Naive thymus-derived CD4-positive, alpha-beta T cell (primary cell): ENCODE data around the gene CD70. TPM values are rescaled to one million over a fixed set of nuclear protein-coding genes. Genes with fewer than 3 reads are reported as not detected.

ENCODE experiments used
- ATAC-seq: fragments of 150-1000 bp; cut with Tn5 transposase; 2 replicates; pipeline ENCODE4 v1.10.0; 2021; ENCODE audit warnings: mild to moderate bottlenecking, moderate library complexity
- CTCF ChIA-PET: fragments of 350-600 bp; sonication (Branson Sonifier 250); formaldehyde crosslinking; loops from one replicate; lab custom pipeline; 2021; ENCODE audit warnings: antibody characterized with exemption; lab: Charles Lee
- POLR2A ChIA-PET: fragments of 350-600 bp; sonication (Branson Sonifier 250); formaldehyde crosslinking; loops from one replicate; lab custom pipeline; 2021; ENCODE audit warnings: antibody characterized with exemption, inconsistent platforms; lab: Charles Lee
- DNase-seq, 9 donors: peaks; one replicate each; pipeline versions ENCODE4 v3.0.0 to v3.0.0-alpha.2; 2020 to 2022; ENCODE audit warnings: mixed read lengths in 1 of 9
- H3K27ac ChIP-seq: one replicate; pipeline ENCODE4 v1.7.0; 2013; ENCODE audit warnings: mild to moderate bottlenecking, low read depth, low read length, moderate library complexity
- H3K27me3 ChIP-seq, 2 donors: one replicate each; pipeline ENCODE4 v1.7.0; 2013; ENCODE audit warnings: low read length in 2 of 2, mild to moderate bottlenecking in 2 of 2, moderate library complexity in 2 of 2; ENCODE audit not compliant: control insufficient read depth in 2 of 2, insufficient read depth in 2 of 2
- H3K36me3 ChIP-seq, 3 experiments: 1 replicate in 2 of 3; 2 replicates in 1 of 3; pipeline ENCODE4 v1.7.0; 2013; ENCODE audit warnings: low read length in 3 of 3, mild to moderate bottlenecking in 3 of 3, moderate library complexity in 1 of 3; ENCODE audit not compliant: insufficient read depth in 3 of 3, control insufficient read depth in 2 of 3
- H3K4me1 ChIP-seq, 2 donors: one replicate each; pipeline ENCODE4 v1.7.0; 2013; ENCODE audit warnings: low read length in 2 of 2, mild to moderate bottlenecking in 2 of 2, moderate library complexity in 1 of 2; ENCODE audit not compliant: control insufficient read depth in 2 of 2, insufficient read depth in 2 of 2
- H3K4me3 ChIP-seq: 2 replicates; pipeline ENCODE4 v1.7.0; 2013; ENCODE audit warnings: mild to moderate bottlenecking, low read length
- H3K9me3 ChIP-seq, 3 experiments: 1 replicate in 2 of 3; 2 replicates in 1 of 3; pipeline ENCODE4 v1.7.0; 2013; ENCODE audit warnings: low read length in 3 of 3; ENCODE audit not compliant: control insufficient read depth in 2 of 3
- H3K27ac Mint-ChIP-seq, 9 donors: one replicate each; pipeline ENCODE4 v1.8.0; 2020 to 2022; ENCODE audit warnings: mixed read lengths in 9 of 9, mild to moderate bottlenecking in 8 of 9, moderate library complexity in 5 of 9, inconsistent platforms in 2 of 9
- H3K27me3 Mint-ChIP-seq, 5 donors: one replicate each; pipeline ENCODE4 v1.8.0; 2021 to 2022; ENCODE audit warnings: mixed read lengths in 5 of 5, mild to moderate bottlenecking in 1 of 5
- H3K36me3 Mint-ChIP-seq, 5 donors: one replicate each; pipeline ENCODE4 v1.8.0; 2020 to 2022; ENCODE audit warnings: mixed read lengths in 5 of 5, mild to moderate bottlenecking in 3 of 5, inconsistent platforms in 1 of 5
- H3K4me1 Mint-ChIP-seq, 7 donors: one replicate each; pipeline ENCODE4 v1.8.0; 2020 to 2022; ENCODE audit warnings: mixed read lengths in 7 of 7, mild to moderate bottlenecking in 3 of 7, inconsistent platforms in 1 of 7
- H3K4me3 Mint-ChIP-seq, 10 donors: one replicate each; pipeline ENCODE4 v1.8.0; 2020 to 2022; ENCODE audit warnings: mild to moderate bottlenecking in 10 of 10, mixed read lengths in 10 of 10, moderate library complexity in 6 of 10, inconsistent platforms in 2 of 10
- H3K9me3 Mint-ChIP-seq, 11 donors: one replicate each; pipeline ENCODE4 v1.8.0; 2020 to 2022; ENCODE audit warnings: mixed read lengths in 11 of 11, mild to moderate bottlenecking in 4 of 11, inconsistent platforms in 1 of 11, moderate library complexity in 1 of 11
- intact Hi-C, 2 donors: fragments of 100-400 bp; cut with micrococcal nuclease; formaldehyde crosslinking; loops; one replicate each; pipeline ENCODE4 v1.15.1; 2023
- polyA plus RNA-seq, 2 donors: library from polyadenylated mRNA; unstranded; fragments of 300-500 nt; fragmentation: Illumina TruSeq; gene quantifications; one replicate each; pipeline ENCODE4 v1.2.3, GENCODE V29; 2021
- total RNA-seq, 6 experiments: library from RNA in 5 of 6; stranded (reverse) in 5 of 6; gene quantifications; 1 replicate in 5 of 6; 2 replicates in 1 of 6; pipeline ENCODE4 v1.2.3 and lab custom pipeline; 2021 to 2026

Gene CD70
- total and polyA plus RNA-seq, 7 experiments from 2014 or later, result 1.2 to 39.6 TPM; not detected in 5

- Histone ChIP-seq H3K27me3 (no peaks in the 10 kb centered on the region), H3K4me1 (no peaks in the 10 kb centered on the region), H3K36me3 (no peaks in the 10 kb centered on the region), H3K4me3 (no peak overlapping the region), H3K27ac (no peak overlapping the region), H3K9me3 (no peaks in the 10 kb centered on the region)
- intact Hi-C loops, result no loop called here
- CTCF ChIA-PET, result no interaction called here
- H3K27me3 Mint-ChIP-seq, result peaks cover 4 to 21% (median 12%) of the 10 kb centered on the region in 5 donors
- ATAC-seq (no peak), DNase-seq (no peak)
- H3K27ac Mint-ChIP-seq, result no peak overlapping the region
- peaks cover 0 to 1% (median 0%) of the 10 kb centered on the region in 7 donors for H3K4me1 Mint-ChIP-seq
- POLR2A ChIA-PET, result no interaction called here
- peaks cover 0 to 11% (median 4%) of the 10 kb centered on the region in 11 donors for H3K9me3 Mint-ChIP-seq
- peaks cover 0 to 4% (median 0%) of the 10 kb centered on the region in 5 donors for H3K36me3 Mint-ChIP-seq
- no peak overlapping the region for H3K4me3 Mint-ChIP-seq
Observed at GRCh38 chr19:6626764-6627163, 35.8 kb upstream of the CD70 start.

DNA sequence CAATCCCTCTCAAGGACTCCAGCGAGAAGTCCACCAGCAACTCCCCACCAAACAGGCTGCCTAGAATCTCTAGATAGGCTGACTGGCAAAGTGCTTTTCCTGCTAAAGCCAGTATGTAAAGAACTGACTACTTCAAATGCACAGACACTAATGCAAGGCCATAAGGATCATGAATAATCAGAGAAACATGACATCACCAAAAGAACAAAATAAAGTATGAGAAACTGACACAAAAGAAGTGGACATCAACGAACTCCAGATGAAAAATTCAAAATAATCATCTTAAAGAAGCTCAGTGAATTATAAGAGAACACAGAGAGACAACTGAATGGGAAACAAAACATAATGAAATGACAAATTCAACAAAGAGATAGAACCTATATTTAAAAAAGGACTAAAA lies 26.4 kb upstream of the CD70 start:
- peaks cover 0 to 11% (median 0%) of the 10 kb centered on the region in 7 donors for H3K4me1 Mint-ChIP-seq
- peaks cover 0 to 18% (median 3%) of the 10 kb centered on the region in 5 donors for H3K36me3 Mint-ChIP-seq
- ChIA-PET CTCF (no interaction called here), POLR2A (interaction anchor here (1.1 kb wide), 1 partner anchor 30 kb away, joined by 3 read pairs; no protein-coding TSS in a partner anchor)
- Histone ChIP-seq H3K36me3 (no peaks in the 10 kb centered on the region), H3K27me3 (no peaks in the 10 kb centered on the region), H3K27ac (no peak overlapping the region), H3K4me1 (no peaks in the 10 kb centered on the region), H3K9me3 (no peaks in the 10 kb centered on the region), H3K4me3 (no peak overlapping the region)
- no peak overlapping the region for H3K27ac Mint-ChIP-seq
- peaks cover 0 to 31% (median 29%) of the 10 kb centered on the region in 5 donors for H3K27me3 Mint-ChIP-seq
- DNase-seq (no peak), ATAC-seq (no peak)
- intact Hi-C loops, result no loop called here
- H3K4me3 Mint-ChIP-seq, result no peak overlapping the region
- H3K9me3 Mint-ChIP-seq, result peaks cover 6 to 35% (median 20%) of the 10 kb centered on the region in 11 donors

DNA sequence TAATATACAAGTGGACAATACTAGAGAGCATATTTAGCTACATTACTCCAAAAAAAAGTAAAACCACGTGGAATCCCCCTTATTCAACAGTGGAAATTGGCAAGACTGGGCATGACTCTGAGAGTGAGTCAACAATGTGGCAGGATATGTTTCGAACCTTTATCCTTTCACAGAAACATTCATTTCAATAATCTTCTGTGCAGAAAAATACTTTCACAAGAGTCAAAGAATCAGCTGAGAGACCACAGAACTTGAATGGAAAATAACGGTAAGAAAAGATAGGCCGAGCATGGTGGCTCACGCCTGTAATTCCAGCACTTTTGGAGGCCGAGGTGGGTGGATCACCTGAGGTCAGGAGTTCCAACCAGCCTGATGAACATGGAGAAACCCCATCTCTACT lies 25.1 kb upstream of the CD70 start:
- H3K27ac Mint-ChIP-seq, result peak overlapping the region in 1 of 9 donors; percentile 24
- no peaks in the 10 kb centered on the region for H3K36me3 ChIP-seq
- H3K36me3 Mint-ChIP-seq, result peaks cover 0 to 16% (median 3%) of the 10 kb centered on the region in 5 donors
- H3K27me3 Mint-ChIP-seq, result peaks cover 4 to 35% (median 28%) of the 10 kb centered on the region in 5 donors
- H3K27me3 ChIP-seq, result no peaks in the 10 kb centered on the region
- intact Hi-C loops, result no loop called here
- H3K9me3 Mint-ChIP-seq, result peaks cover 6 to 35% (median 17%) of the 10 kb centered on the region in 11 donors
- no peak overlapping the region for H3K27ac ChIP-seq
- H3K4me3 ChIP-seq, result no peak overlapping the region
- no peaks in the 10 kb centered on the region for H3K4me1 ChIP-seq
- ATAC-seq (no peak), DNase-seq (peak in 1 of 9 donors; percentile 42)
- H3K9me3 ChIP-seq, result no peaks in the 10 kb centered on the region
- peaks cover 0 to 14% (median 0%) of the 10 kb centered on the region in 7 donors for H3K4me1 Mint-ChIP-seq
- CTCF ChIA-PET, result interaction anchor here (0.6 to 0.7 kb wide), 2 partner anchors 40 to 472 kb away, joined by 3 read pairs; no protein-coding TSS in a partner anchor
- H3K4me3 Mint-ChIP-seq, result no peak overlapping the region
- POLR2A ChIA-PET, result no interaction called here

DNA sequence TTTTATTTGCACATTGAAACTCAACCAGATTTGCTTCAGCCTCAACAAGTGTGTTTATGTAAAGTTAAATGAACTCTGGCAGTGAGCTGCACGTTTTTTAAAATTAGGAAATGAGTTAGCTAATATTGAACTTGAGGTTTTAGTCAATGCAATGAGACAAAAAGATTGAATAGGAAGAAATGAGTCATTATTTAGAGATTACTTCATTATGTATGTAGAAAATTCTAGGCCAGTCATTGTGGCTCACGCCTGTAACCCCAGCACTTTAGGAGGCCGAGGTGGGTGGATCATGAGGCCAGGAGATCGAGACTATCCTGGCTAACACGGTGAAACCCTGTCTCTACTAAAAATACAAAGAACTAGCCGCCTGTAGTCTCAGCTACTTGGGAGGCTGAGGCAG lies 22.8 kb upstream of the CD70 start:
- ChIA-PET CTCF (no interaction called here), POLR2A (no interaction called here)
- H3K4me3 ChIP-seq, result no peak overlapping the region
- no peak for DNase-seq
- no peaks in the 10 kb centered on the region for H3K27me3 ChIP-seq
- no peaks in the 10 kb centered on the region for H3K36me3 ChIP-seq
- no peak for ATAC-seq
- H3K4me1 ChIP-seq, result no peaks in the 10 kb centered on the region
- Mint-ChIP-seq H3K36me3 (peaks cover 0 to 16% (median 3%) of the 10 kb centered on the region in 5 donors), H3K27me3 (peaks cover 11 to 38% (median 28%) of the 10 kb centered on the region in 5 donors), H3K27ac (peak overlapping the region in 1 of 9 donors; percentile 11), H3K9me3 (peaks cover 4 to 25% (median 13%) of the 10 kb centered on the region in 11 donors), H3K4me3 (no peak overlapping the region), H3K4me1 (peaks cover 0 to 17% (median 0%) of the 10 kb centered on the region in 7 donors)
- intact Hi-C loops, result no loop called here
- no peak overlapping the region for H3K27ac ChIP-seq
- no peaks in the 10 kb centered on the region for H3K9me3 ChIP-seq

DNA sequence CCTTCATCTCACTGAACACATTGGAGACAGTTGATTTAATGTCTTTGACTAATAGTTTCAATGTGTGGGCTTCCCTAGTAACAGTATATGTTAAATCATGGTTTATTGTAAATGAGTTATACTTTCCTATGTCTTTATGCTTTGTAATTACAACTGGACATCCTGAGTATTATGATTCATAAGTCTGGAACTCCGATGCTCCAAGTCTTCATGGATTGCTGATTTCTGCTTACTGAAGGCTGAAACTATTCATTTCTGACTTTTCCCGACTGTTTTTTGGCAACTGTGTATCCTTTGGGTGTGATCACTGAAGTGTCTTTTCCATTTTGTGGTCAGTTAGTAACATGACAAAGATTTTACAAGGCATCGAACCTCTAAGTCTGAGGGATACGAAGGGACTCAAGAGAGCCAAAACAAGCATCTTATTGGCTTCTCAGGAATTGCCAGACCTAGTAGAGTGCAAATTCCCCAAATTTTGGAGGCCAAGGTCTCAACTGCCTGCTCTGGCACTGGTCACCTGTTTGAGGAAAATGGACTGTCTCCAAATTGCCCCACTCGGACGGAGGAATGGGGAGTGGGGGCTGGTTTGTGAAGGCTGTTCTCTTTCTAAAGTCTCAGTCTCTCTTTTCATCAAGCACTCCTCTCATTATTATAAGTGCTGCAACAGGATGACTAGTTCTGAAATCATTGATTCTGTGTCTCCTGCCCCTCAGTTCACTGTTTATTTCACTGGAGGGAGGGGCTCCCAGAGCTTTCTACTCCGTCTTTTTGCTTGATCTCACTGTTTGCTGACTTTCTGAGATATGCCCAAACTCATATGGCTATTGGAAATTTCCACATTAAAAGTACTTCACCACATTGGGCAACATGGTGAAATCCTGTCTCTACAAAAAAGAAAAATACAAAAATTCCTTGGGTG lies 20.2 kb upstream of the CD70 start:
- CTCF ChIA-PET, result no interaction called here
- intact Hi-C loops, result no loop called here

GRCh38 chr19:6608940-6609339 lies 18.0 kb upstream of the CD70 start:
- H3K27ac Mint-ChIP-seq, result no peak overlapping the region
- H3K4me3 Mint-ChIP-seq, result no peak overlapping the region
- Histone ChIP-seq H3K36me3 (no peaks in the 10 kb centered on the region), H3K27ac (no peak overlapping the region), H3K27me3 (no peaks in the 10 kb centered on the region), H3K4me3 (no peak overlapping the region), H3K4me1 (no peaks in the 10 kb centered on the region), H3K9me3 (no peaks in the 10 kb centered on the region)
- H3K9me3 Mint-ChIP-seq, result peaks cover 0 to 3% (median 0%) of the 10 kb centered on the region in 11 donors
- H3K27me3 Mint-ChIP-seq, result peaks cover 11 to 29% (median 24%) of the 10 kb centered on the region in 5 donors
- ChIA-PET POLR2A (no interaction called here), CTCF (interaction anchor here (1.0 kb wide), 1 partner anchor 390 kb away, joined by 6 read pairs; no protein-coding TSS in a partner anchor)
- DNase-seq, result no peak
- ATAC-seq, result no peak
- no peaks in the 10 kb centered on the region for H3K36me3 Mint-ChIP-seq
- intact Hi-C loops, result no loop called here
- peaks cover 0 to 16% (median 4%) of the 10 kb centered on the region in 7 donors for H3K4me1 Mint-ChIP-seq

More for the DNA sequence above, 20.2 kb upstream of the CD70 start:
- no peaks in the 10 kb centered on the region for H3K36me3 ChIP-seq
- H3K4me3 ChIP-seq, result no peak overlapping the region
- DNase-seq, result no peak
- POLR2A ChIA-PET, result no interaction called here
- Mint-ChIP-seq H3K36me3 (peaks cover 0 to 5% (median 0%) of the 10 kb centered on the region in 5 donors), H3K9me3 (peaks cover 0 to 6% (median 0%) of the 10 kb centered on the region in 11 donors), H3K4me3 (no peak overlapping the region), H3K4me1 (peaks cover 0 to 17% (median 0%) of the 10 kb centered on the region in 7 donors), H3K27me3 (peaks cover 11 to 29% (median 25%) of the 10 kb centered on the region in 5 donors), H3K27ac (no peak overlapping the region)
- H3K27ac ChIP-seq, result no peak overlapping the region
- H3K4me1 ChIP-seq, result no peaks in the 10 kb centered on the region
- ATAC-seq, result no peak
- H3K27me3 ChIP-seq, result no peaks in the 10 kb centered on the region
- H3K9me3 ChIP-seq, result no peaks in the 10 kb centered on the region
